Epithelial cell of prostate (primary cell): ENCODE measurements around the gene FUCA1.
A peak's percentile ranks its signal among the peaks of the same experiment; 100 is the strongest.
"Not testable (repeated sequence)": the region's sequence is repeated elsewhere in the genome, so short reads cannot be mapped to it uniquely, and the experiment has no call there.

ENCODE experiments used
- DNase-seq: peaks from one replicate; pipeline ENCODE4 v3.0.0-alpha.2; 2011; ENCODE audit warnings: low read depth, low spot score
- H3K27ac ChIP-seq: fragments of 450-650 bp; 2 replicates; pipeline ENCODE4 v1.5.1; 2017; ENCODE audit warnings: mild to moderate bottlenecking

The FUCA1 gene

GRCh38 chr1:23847482-23848095, 20.5 kb downstream of the FUCA1 start:
- H3K27ac ChIP-seq, DNase-seq: not testable (repeated sequence)

DNA sequence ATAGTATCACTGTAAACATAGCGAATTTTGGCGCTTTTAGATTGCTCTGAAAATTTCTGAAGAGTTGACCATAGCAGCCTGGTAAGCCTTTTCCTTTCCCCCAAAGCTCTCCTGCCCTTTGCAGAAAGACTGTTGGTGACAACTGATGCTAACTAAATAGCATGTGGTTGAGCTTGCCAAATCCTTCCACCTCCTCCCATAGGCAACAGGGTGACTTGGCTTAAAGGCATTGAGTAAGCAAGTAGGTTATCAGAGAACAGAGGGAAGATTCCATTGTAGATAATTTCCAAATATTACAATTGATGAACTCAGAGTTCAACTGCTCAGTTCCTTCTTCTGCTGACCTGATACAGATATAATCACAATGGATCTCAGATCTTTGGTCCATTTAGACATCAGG, 22.9 kb downstream of the FUCA1 start:
- no peak overlapping the region for H3K27ac ChIP-seq
- DNase-seq: no peak

DNA sequence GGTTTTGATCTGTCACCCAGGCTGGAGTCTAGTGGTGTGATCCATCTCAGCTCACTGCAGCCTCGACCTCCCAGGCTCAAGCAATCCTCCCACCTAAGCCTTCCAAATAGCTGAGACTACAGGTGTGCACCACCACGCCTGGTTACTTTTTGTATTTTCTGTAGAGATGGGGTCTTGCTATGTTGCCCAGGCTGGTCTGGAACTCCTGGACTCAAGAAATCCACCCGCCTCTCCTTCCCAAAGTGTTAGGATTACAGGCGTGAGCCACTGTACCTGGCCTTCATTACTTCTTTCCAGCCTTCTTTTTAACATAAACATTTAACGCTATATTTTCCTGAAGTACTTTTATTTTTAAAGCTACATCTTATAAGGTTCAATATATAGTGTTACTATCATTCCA, 24.4 kb downstream of the FUCA1 start:
- no peak for DNase-seq
- no peak overlapping the region for H3K27ac ChIP-seq

- no peak overlapping the region for H3K27ac ChIP-seq
Measured at GRCh38 chr1:23838401-23838866, 29.7 kb downstream of the FUCA1 start.

DNA sequence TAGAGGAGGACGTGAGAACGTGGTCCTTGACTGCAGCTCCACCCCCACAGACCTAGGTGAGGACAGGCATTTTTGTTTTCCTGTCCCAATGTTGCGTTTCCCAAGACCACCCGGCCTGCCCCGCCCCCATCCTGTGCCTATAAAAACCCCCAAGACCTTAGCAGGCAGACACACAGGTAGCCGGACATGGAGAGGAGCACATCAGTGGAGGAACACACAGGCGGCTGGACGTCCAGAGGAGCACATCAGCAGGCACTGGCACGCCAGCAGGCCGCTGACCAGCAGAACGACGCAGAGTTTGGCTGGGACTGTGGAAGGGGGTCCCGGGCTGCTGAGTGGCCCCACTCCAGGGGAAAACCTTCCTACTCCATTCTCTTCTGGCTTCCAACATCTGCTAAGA, 30.2 kb downstream of the FUCA1 start:
- no peak for DNase-seq
- no peak overlapping the region for H3K27ac ChIP-seq

More at GRCh38 chr1:23838401-23838866, 29.7 kb downstream of the FUCA1 start:
- DNase-seq: no peak

- DNase-seq: no peak
Measured at GRCh38 chr1:23836037-23836436, 32.1 kb downstream of the FUCA1 start.

DNA sequence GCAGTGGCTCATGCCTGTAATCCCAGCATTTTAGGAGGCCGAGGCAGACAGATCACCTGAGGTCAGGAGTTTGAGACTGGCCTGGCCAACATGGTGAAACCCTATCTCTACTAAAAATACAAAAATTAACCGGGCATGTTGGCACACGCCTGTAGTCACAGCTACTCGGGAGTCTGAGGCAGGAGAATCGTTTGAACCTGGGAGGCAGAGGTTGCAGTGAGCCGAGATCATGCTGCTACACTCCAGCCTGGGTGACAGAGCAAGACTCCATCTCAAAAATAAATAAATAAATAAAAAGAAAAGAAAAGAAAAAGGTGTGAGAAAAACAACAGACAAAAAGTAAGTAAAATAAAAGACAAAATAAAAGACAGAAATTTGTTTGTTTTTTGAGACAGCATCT, 33.9 kb downstream of the FUCA1 start:
- DNase-seq, H3K27ac ChIP-seq: not testable (repeated sequence)

More at GRCh38 chr1:23836037-23836436, 32.1 kb downstream of the FUCA1 start:
- H3K27ac ChIP-seq: no peak overlapping the region

DNA sequence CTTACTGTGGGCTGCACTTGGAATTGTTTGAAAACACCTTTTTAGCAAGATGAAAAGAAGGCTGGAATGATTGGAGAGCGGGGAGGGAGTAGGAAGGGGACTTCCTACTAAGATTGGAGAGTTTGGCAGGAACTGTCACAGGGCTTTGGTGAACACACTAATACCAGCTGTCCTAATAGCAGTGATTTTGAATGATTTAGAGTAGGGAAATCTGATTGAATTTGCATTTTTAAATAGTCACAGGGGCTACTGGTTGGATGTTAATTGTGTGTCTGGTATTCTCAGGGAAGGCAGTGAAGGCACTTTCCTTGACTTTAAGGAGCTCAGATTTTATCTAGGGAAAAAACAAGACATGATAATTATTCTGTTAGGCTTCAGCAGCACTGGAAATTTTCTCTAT, 40.4 kb downstream of the FUCA1 start:
- no peak overlapping the region for H3K27ac ChIP-seq
- no peak for DNase-seq

DNA sequence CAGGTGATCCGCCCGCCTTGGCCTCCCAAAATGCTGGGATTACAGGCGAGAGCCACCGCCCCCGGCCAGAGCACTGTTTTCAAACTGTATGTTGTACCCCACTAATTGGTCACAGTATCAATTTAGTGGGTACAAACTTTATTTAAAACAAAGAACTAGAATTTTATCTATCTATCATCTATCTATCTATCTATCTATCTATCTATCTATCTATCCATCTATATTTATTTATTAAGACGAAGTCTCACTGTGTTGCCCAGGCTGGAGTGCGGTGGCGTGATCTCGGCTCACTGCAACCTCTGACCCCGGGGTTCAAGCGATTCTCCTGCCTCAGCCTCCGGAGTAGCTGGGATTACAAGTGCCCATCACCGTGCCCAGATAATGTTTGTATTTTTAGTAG, 41.5 kb downstream of the FUCA1 start:
- H3K27ac ChIP-seq, DNase-seq: not testable (repeated sequence)

DNA sequence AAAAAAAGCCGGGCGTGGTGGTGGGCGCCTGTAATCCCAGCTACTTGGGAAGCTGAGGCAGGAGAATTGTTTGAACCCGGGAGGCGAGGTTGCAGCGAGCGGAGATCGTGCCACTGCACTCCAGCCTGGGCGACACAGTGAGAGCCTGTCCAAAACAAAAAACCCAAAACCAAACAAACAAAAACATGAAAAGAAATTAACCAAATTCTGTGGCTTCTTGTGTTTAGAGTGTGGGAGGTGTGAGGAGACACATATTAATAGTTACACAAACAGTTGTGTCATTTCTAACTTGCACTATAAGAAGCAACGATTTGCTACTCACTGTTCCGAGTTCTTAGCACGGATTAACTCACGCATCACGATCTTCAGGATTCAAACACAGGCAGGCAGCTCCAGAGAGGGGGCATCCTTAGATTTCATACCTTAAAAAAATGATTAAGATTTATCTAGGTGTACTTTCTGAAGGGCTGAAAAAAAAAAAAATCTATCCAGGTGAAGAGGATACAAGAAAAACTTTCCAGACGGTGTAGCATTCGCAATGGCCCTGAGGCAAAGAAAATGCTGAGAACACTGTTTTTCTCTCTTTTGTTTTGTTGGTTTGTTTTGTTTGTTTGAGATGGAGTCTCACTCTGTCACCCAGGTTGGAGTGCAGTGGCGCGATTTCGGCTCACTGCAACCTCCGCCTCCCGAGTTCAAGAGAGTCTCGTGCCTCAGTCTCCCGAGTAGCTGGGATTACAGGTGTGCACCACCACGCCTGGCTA, 42.1 kb downstream of the FUCA1 start:
- H3K27ac ChIP-seq: peak overlapping the region; percentile 63
- DNase-seq: no peak

GRCh38 chr1:23825076-23825761, 42.9 kb downstream of the FUCA1 start, which contains the start of gene HMGCL:
Gene HMGCL (minus strand): TSS chr1:23825429. CDS start chr1:23825415, 14 bp downstream.
- peak; percentile 34 for DNase-seq
- peak within 1 kb of the TSS; percentile 63 for H3K27ac ChIP-seq

GRCh38 chr1:23824711-23825075, 43.4 kb downstream of the FUCA1 start:
- H3K27ac ChIP-seq: peak overlapping the region; percentile 63
- no peak for DNase-seq

- no peak overlapping the region for H3K27ac ChIP-seq
Measured at GRCh38 chr1:23823767-23824166, 44.3 kb downstream of the FUCA1 start.

DNA sequence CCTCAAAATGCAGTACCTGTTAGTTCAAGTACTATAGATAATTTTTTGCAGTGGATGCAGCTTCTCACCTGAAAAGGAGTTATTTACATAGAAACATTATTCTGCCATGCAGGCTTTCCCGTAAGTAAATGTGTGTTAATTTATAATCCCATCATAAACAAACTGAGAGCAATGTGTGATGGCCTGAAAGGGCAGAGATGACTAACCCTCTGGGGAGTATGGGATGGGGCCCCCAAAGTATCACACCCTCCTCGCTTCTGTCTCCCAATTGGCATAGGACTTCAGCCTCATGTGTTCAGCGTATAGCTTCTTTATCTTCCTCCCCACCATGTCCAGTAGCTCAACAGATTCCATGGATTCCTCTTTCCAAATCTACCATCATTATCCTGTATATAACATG, 50.5 kb downstream of the FUCA1 start:
- no peak overlapping the region for H3K27ac ChIP-seq
- no peak for DNase-seq

More at GRCh38 chr1:23823767-23824166, 44.3 kb downstream of the FUCA1 start:
- no peak for DNase-seq

DNA sequence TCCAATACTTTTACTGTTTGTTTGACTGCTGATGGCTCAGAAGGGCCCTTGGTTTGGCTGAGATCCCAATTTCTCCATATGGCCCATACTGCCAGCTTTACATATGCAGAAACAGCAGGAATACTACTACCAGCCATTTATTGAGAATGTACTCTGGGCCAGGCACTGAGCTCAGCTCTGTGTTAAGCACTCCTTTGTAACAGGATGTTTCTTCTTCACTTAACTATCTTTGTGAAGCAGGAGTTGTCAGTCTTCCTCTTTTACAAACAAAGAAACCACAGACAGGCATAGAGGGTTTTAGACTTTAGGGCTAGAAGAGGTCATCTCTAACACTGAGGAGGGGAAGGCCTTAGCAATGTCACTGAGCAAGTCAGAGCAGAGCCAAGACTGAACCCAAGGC, 51.2 kb downstream of the FUCA1 start:
- H3K27ac ChIP-seq: no peak overlapping the region

DNA sequence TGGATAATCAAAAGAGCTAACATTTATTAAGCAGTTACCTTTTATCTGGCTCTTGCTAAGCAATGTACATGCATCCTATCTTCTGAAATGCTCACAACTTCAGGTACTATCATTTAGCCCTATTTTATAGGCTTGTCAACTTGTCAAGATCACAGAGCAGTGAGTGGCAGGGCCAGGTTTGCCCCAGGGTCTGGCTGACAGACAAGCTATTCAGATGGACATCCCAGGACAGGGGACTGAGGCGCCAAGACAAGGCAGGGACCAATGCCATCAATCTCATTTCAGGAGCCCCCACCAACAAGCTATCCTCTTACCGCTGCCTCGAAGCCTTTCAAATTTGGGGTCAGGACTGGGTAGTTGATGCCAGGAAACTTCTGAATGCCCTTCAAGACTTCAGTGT, 51.7 kb downstream of the FUCA1 start:
- no peak overlapping the region for H3K27ac ChIP-seq
- no peak for DNase-seq

More for the DNA sequence above, 51.2 kb downstream of the FUCA1 start:
- DNase-seq: no peak

DNA sequence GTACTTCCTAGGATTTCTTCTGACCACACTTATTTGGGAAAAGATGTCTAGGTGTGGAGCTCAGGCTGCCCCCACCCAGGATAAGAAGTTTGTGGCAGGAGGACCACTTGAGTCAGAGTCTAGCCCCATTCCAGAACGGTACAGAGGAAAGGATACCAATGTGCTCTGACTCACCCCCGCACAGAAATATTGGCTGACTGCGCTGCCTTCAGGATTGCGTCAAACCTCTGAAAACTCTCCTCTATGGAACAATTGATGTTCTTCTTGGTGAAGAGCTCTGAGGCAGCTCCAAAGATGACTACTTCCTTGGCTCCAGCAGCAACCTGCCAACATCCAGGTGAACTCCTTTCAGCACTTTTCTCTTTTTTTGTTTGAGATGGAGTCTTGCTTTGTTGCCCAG, 54.1 kb downstream of the FUCA1 start:
- no peak overlapping the region for H3K27ac ChIP-seq
- no peak for DNase-seq

DNA sequence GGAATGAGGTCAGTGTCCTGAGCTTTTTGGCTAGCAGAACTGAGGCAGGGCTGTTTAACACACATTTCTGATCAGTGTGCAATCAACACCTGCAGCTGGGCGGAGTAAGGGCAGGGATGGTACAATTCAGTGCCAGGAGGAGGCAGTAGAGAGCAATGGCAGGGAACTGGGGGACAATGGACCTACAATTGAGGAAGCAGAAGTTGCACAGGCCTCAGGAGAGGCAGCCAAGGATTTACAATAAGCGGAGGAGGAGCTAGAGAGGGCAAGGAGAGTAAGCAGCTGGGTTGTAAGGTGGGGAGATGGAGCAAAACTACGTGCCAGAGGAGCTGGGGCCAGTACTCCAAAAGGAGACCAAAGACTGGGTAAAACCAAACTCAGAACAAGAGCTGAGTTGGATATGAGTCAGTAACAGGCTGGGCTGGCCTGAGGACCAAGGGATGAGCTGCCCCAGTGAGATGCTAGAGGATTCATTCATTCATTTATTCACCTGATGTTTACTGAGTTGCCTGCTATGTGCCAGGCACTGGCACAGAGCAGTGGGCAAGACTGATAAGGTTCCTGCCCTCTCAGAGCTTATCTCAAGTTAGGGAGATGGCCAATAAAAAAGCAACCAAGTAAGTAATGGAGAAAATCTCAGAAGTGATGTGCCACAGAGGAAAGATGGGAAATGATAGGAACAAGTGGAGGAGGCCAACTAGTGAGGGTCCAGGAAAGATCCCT, 57.1 kb downstream of the FUCA1 start:
- no peak for DNase-seq
- peak overlapping the region; percentile 9 for H3K27ac ChIP-seq

- DNase-seq: no peak
- peak overlapping the region; percentile 9 for H3K27ac ChIP-seq
Measured at GRCh38 chr1:23809751-23810171, 58.3 kb downstream of the FUCA1 start.

GRCh38 chr1:23807453-23807852, 60.6 kb downstream of the FUCA1 start:
- H3K27ac ChIP-seq: no peak overlapping the region
- DNase-seq: no peak
